HG03095 (cell line): Measurements from ENCODE around the gene MRI1.
"Not testable (repeated sequence)": the region's sequence is repeated elsewhere in the genome, so short reads cannot be mapped to it uniquely, and the experiment has no call there.

ENCODE experiments used
- ATAC-seq: cut with Tn5 transposase; IDR thresholded peaks from one replicate; pipeline ENCODE4 v1.9.1; 2021; ENCODE audit warnings: moderate library complexity; ENCODE audit not compliant: unreplicated experiment

The MRI1 gene

DNA sequence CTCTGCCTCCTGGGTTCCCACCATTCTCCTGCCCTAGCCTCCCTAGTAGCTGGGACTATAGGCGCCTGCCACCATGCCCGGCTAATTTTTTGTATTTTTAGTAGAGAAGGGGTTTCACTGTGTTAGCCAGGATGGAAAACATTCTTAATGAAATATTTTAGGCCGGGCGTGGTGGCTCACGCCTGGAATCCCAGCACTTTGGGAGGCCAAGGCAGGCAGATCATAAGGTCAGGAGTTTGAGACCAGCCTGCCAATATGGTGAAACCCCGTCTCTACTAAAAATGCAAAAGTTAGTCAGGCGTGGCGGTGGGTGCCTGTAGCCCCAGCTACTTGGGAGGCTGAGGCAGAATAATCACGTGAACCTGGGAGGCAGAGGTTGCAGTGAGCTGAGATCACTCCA, 29.0 kb downstream of the MRI1 start:
- ATAC-seq = not testable (repeated sequence)

DNA sequence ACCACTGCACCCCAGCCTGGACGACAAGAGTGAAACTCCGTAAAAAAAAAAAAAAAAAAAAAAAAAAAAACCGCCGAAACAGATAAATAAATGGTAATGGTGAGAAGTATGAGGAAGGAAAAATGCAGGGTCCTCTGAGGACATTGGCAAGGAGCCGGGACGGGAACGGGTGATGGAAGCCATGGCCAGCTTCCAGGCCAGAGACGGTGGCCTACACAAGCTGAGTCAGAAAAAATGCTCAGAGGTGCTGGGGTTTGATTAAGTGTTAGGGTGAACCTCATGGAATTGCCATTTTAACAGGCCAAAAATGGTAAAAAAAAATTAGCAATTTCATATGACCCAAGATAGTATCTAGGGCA, 30.1 kb downstream of the MRI1 start:
- no peak for ATAC-seq

DNA sequence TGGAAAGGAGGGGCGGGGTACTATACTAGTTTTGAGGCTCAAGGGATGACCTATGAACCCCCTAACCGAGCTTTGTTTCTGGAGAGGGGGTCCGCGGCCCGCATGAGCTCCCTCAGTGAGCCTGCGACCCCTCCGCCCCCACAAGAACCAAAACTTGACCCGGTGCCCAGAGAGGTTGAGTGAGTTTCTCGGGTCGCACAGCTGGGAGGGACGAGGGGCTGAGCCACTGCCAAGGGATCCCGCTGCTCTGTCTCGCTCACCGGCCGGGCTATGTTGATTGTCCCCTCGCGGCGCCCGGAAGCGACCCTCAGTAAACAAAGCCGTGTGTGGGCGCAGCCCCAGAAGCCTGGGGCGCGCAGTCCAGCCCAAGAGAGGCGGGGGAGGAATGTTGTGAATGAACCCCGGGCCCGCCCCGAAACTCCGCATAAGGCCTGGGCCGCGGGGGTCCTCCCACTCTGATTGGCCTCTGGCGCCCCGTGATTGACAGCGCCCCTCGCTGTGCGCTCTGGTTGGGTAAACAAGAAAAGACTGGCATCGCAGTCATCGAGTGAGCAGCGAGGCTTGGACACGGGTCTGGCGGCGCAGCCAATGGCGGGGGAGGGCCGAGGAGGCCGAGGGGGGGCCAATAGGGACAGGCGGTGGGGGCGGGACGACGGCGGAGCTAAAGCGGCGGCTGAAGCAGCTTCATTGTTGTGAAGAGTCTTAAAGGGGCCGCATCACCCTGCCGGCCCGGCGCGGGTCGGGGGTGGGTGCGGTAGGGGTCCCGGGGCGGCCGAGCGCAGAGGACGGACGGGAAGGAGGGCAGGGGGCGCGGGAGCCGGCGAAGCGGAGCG, 30.7 kb downstream of the MRI1 start, which contains the start of gene ZSWIM4:
TSS of gene ZSWIM4 (plus strand) at position 687 of the 833 bp plus-strand sequence. CDS start 206 bp downstream, outside the sequence.
- ATAC-seq = peak; percentile 71

DNA sequence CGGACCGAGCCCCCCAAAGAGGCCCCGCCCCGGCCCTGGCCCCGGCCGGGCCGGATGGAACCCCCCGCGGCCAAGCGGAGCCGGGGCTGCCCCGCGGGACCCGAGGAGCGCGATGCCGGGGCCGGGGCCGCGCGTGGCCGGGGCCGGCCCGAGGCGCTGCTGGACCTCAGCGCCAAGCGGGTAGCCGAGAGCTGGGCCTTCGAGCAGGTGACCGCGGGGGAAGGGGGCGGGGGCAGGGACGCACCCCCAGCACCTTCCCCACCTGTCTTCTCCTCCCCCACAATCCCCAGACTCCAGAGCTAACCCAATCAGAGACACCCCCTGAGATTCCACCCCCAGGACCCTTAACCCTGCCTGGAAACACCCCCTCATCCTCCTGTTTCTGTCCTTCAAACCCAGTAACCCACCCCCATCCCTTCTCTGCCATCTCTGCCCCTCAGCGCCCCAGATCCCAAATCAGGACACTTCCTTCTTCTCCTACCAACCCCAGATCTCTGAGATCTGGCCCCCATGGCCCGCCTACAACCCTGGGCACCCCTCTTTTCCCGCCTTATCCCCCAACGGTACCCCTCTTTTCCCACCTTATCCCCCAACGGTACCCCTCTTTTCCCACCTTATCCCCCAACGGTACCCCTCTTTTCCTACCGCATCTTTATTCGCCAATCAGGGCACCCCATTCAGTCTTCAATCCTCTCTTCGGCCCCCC, 31.4 kb downstream of the MRI1 start:
- peak; percentile 39 for ATAC-seq

DNA sequence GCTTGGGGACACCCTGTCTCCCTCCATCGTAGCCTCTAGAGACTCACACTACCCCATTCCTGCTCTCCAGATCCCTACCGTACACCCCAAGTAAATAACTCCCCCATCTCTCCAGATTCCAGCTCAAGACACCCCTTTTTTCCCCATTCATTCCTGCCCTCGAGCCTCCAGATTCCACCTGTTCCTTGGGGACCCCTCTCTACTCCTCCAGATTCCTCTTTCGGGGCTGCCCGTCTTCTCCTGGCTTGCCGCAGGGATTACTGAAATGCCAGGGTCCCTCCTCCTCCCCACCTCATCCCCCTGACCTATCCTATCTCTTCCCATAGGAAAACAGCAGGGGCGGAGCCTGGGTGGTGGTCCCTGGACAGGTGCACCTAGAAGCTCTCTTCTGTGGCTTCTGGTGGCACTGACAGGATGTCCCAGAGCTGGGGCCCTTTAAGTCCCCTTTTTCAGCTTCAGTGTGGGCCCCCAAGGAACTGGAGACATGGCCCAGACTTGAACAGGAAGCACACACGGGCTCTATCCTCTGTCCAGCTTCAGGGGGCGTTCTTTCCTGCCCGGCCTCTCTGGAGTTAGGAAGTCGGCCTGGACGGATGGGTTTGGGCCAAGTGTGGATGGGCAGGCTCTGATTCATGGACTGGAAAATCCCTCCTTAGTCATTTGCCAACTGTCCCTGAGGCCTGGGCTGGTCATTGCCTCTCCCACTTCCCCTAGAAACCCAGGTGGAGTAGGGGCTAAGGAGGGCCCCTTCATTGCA, 32.2 kb downstream of the MRI1 start:
- no peak for ATAC-seq

DNA sequence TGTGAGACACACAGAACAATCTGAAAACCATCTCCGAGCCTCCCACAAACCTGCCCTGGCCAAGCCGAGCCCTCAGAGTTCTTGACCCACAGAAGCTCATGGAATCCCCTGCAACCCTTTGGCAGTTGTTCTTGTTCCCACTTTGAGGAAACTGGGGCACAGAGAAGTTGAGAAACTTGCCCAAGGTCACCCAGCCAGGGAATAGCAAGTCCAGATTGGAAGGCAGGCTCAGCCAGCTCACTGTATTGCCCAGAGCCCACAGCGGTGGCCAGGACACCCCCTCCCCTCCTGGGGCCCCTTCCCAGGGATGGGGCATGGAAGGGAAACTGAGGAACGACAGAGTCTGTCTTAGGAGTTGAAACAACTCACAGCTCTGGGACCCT, 32.7 kb downstream of the MRI1 start:
- no peak for ATAC-seq

GRCh38 chr19:13797870-13798269, 33.5 kb downstream of the MRI1 start:
- ATAC-seq = no peak

DNA sequence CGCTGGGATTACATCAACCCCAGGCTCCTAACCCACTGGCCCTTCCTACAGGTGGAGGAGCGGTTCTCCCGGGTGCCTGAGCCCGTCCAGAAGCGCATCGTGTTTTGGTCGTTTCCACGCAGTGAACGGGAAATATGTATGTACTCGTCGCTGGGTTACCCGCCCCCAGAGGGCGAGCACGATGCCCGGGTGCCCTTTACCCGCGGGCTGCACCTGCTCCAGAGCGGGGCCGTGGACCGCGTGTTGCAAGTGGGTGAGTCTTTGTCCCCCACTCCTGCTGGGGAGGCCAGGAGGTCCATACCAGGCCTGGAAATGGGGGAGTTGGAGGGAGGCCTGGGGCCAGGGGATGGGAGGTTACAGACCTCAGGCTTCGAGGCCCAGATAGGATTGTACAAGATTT, 35.3 kb downstream of the MRI1 start:
- no peak for ATAC-seq

- ATAC-seq = no peak
Observed at GRCh38 chr19:13803038-13803437, 38.7 kb downstream of the MRI1 start.

- no peak for ATAC-seq
Observed at GRCh38 chr19:13804830-13805683, 40.7 kb downstream of the MRI1 start.

- no peak for ATAC-seq
Observed at GRCh38 chr19:13806728-13807127, 42.4 kb downstream of the MRI1 start.

GRCh38 chr19:13807421-13808021, 43.2 kb downstream of the MRI1 start:
- ATAC-seq = no peak

- ATAC-seq = no peak
Observed at GRCh38 chr19:13808856-13809255, 44.5 kb downstream of the MRI1 start.

DNA sequence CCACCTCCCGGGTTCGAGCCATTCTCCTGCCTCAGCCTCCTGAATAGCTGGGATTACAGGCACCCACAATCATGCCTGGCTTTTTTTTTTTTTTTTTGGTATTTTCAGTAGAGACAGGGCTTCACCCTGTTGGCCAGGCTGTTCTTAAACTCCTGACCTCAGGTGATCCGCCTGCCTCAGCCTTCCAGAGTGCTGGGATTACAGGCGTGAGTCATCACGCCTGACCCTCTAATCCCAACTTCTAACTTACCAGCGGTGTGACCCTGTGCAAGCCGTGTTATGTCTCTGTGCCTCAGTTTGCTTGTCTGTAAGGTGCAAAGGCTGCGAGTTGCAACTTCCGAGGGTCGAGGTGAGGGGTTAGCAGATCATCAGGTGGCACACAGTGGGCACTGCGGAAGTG, 48.2 kb downstream of the MRI1 start:
- no peak for ATAC-seq

GRCh38 chr19:13813147-13813546, 48.8 kb downstream of the MRI1 start:
- no peak for ATAC-seq

- no peak for ATAC-seq
Observed at GRCh38 chr19:13814550-13814949, 50.2 kb downstream of the MRI1 start.

GRCh38 chr19:13817018-13817614, 52.8 kb downstream of the MRI1 start:
- no peak for ATAC-seq

GRCh38 chr19:13817615-13818371, 53.5 kb downstream of the MRI1 start:
- ATAC-seq = no peak

DNA sequence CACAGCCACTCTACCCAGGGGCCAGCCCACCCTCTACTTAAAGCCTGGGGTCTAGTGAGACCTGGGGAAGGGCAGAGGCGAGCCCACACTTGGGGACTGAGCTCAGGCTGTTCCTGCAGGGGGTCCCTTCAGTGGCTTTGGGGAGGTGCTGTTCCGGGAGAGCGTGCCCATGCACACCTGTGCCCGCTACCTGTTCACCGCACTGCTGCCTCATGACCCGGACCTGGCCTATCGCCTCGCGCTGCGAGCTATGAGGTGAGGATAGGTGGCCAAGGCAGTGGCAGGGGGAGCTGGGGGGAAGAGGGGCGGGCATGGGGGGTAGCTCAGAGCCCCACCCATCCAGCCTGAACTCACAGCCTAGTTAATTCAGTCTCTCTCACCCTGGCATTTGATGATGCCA, 54.9 kb downstream of the MRI1 start:
- ATAC-seq = no peak
